ENCODE data around the gene ATP9A. TPM values are rescaled to one million over a fixed set of nuclear protein-coding genes. Genes with fewer than 3 reads are reported as not detected.

ATP9A gene
- total and polyA plus RNA-seq, 2 of the 8 experiments (the other 6 are each of a cell fraction or from before 2014, with no cell fraction given) = 5.0 to 6.4 TPM

GRCh38 chr20:51648571-51648947 is 119.6 kb downstream of the ATP9A start (continued):
- TF ChIP-seq, protein P1, sequence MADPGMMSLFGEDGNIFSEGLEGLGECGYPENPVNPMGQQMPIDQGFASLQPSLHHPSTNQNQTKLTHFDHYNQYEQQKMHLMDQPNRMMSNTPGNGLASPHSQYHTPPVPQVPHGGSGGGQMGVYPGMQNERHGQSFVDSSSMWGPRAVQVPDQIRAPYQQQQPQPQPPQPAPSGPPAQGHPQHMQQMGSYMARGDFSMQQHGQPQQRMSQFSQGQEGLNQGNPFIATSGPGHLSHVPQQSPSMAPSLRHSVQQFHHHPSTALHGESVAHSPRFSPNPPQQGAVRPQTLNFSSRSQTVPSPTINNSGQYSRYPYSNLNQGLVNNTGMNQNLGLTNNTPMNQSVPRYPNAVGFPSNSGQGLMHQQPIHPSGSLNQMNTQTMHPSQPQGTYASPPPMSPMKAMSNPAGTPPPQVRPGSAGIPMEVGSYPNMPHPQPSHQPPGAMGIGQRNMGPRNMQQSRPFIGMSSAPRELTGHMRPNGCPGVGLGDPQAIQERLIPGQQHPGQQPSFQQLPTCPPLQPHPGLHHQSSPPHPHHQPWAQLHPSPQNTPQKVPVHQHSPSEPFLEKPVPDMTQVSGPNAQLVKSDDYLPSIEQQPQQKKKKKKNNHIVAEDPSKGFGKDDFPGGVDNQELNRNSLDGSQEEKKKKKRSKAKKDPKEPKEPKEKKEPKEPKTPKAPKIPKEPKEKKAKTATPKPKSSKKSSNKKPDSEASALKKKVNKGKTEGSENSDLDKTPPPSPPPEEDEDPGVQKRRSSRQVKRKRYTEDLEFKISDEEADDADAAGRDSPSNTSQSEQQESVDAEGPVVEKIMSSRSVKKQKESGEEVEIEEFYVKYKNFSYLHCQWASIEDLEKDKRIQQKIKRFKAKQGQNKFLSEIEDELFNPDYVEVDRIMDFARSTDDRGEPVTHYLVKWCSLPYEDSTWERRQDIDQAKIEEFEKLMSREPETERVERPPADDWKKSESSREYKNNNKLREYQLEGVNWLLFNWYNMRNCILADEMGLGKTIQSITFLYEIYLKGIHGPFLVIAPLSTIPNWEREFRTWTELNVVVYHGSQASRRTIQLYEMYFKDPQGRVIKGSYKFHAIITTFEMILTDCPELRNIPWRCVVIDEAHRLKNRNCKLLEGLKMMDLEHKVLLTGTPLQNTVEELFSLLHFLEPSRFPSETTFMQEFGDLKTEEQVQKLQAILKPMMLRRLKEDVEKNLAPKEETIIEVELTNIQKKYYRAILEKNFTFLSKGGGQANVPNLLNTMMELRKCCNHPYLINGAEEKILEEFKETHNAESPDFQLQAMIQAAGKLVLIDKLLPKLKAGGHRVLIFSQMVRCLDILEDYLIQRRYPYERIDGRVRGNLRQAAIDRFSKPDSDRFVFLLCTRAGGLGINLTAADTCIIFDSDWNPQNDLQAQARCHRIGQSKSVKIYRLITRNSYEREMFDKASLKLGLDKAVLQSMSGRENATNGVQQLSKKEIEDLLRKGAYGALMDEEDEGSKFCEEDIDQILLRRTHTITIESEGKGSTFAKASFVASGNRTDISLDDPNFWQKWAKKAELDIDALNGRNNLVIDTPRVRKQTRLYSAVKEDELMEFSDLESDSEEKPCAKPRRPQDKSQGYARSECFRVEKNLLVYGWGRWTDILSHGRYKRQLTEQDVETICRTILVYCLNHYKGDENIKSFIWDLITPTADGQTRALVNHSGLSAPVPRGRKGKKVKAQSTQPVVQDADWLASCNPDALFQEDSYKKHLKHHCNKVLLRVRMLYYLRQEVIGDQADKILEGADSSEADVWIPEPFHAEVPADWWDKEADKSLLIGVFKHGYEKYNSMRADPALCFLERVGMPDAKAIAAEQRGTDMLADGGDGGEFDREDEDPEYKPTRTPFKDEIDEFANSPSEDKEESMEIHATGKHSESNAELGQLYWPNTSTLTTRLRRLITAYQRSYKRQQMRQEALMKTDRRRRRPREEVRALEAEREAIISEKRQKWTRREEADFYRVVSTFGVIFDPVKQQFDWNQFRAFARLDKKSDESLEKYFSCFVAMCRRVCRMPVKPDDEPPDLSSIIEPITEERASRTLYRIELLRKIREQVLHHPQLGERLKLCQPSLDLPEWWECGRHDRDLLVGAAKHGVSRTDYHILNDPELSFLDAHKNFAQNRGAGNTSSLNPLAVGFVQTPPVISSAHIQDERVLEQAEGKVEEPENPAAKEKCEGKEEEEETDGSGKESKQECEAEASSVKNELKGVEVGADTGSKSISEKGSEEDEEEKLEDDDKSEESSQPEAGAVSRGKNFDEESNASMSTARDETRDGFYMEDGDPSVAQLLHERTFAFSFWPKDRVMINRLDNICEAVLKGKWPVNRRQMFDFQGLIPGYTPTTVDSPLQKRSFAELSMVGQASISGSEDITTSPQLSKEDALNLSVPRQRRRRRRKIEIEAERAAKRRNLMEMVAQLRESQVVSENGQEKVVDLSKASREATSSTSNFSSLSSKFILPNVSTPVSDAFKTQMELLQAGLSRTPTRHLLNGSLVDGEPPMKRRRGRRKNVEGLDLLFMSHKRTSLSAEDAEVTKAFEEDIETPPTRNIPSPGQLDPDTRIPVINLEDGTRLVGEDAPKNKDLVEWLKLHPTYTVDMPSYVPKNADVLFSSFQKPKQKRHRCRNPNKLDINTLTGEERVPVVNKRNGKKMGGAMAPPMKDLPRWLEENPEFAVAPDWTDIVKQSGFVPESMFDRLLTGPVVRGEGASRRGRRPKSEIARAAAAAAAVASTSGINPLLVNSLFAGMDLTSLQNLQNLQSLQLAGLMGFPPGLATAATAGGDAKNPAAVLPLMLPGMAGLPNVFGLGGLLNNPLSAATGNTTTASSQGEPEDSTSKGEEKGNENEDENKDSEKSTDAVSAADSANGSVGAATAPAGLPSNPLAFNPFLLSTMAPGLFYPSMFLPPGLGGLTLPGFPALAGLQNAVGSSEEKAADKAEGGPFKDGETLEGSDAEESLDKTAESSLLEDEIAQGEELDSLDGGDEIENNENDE (IDR thresholded peaks at IDR 0.05; ENCODE audit: insufficient replicate concordance, low read length) = no peak
- TF ChIP-seq HDAC6 (IDR thresholded peaks at IDR 0.05; ENCODE audit: low read depth, low read length) = no peak
- no peak for TF ChIP-seq SAP30 (IDR thresholded peaks at IDR 0.05; ENCODE audit: insufficient read depth, insufficient replicate concordance, low read length)
- no peak for TF ChIP-seq RAD21 (IDR thresholded peaks at IDR 0.05 in 1 of 2, conservative IDR thresholded peaks at IDR 0.05 in 1 of 2; ENCODE audit: low read depth in 2 of 2, low read length in 2 of 2)
- TF ChIP-seq FOSL1 (IDR thresholded peaks at IDR 0.05; ENCODE audit: insufficient read depth, low read depth, low read length) = no peak
- no peak for TF ChIP-seq TBP (IDR thresholded peaks at IDR 0.05; ENCODE audit: low read depth, low read length)
- TF ChIP-seq, protein P2, sequence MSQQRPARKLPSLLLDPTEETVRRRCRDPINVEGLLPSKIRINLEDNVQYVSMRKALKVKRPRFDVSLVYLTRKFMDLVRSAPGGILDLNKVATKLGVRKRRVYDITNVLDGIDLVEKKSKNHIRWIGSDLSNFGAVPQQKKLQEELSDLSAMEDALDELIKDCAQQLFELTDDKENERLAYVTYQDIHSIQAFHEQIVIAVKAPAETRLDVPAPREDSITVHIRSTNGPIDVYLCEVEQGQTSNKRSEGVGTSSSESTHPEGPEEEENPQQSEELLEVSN (IDR thresholded peaks at IDR 0.05) = no peak
- no peak for TF ChIP-seq BCL11A (IDR thresholded peaks at IDR 0.05; ENCODE audit: low read depth in 2 of 2, low read length in 2 of 2)

Measured in H1 (cell line).